Activated naive CD4-positive, alpha-beta T cell treated with anti-CD3 and anti-CD28 coated beads, Interleukin-2, amount 10 ng/mL, durations not matched to agents 7 days and 5 days (primary cell): ENCODE data around the gene LRRK1.

Experiments used
- CTCF ChIA-PET: fragments of 350-600 bp; sonication (Branson Sonifier 250); formaldehyde crosslinking; loops from one replicate; lab custom pipeline; 2021; ENCODE audit warnings: antibody characterized with exemption; lab: Charles Lee
- DNase-seq: peaks from one replicate; pipeline ENCODE4 v3.0.0-alpha.2; 2020
- H3K27ac Mint-ChIP-seq: one replicate; pipeline ENCODE4 v1.8.0; 2021; ENCODE audit warnings: mild to moderate bottlenecking, moderate library complexity, mixed read lengths
- H3K27me3 Mint-ChIP-seq: one replicate; pipeline ENCODE4 v1.8.0; 2021; ENCODE audit warnings: mild to moderate bottlenecking, mixed read lengths
- H3K36me3 Mint-ChIP-seq: one replicate; pipeline ENCODE4 v1.8.0; 2021; ENCODE audit warnings: mixed read lengths
- H3K4me1 Mint-ChIP-seq: one replicate; pipeline ENCODE4 v1.8.0; 2021; ENCODE audit warnings: mixed read lengths
- H3K4me3 Mint-ChIP-seq: one replicate; pipeline ENCODE4 v1.8.0; 2021; ENCODE audit warnings: mild to moderate bottlenecking, moderate library complexity, mixed read lengths
- H3K9me3 Mint-ChIP-seq: one replicate; pipeline ENCODE4 v1.8.0; 2021; ENCODE audit warnings: mixed read lengths

Gene LRRK1

GRCh38 chr15:100942656-100943425, 23.7 kb downstream of the LRRK1 start:
- no peak overlapping the region for H3K4me3 Mint-ChIP-seq
- H3K4me1 Mint-ChIP-seq = no peaks in the 10 kb centered on the region
- CTCF ChIA-PET = interaction anchor here (0.7 kb wide), 1 partner anchor 22 kb away, joined by 3 read pairs; no protein-coding TSS in a partner anchor
- no peak overlapping the region for H3K27ac Mint-ChIP-seq
- peaks cover 5% of the 10 kb centered on the region for H3K27me3 Mint-ChIP-seq
- no peaks in the 10 kb centered on the region for H3K9me3 Mint-ChIP-seq
- no peaks in the 10 kb centered on the region for H3K36me3 Mint-ChIP-seq
- DNase-seq = no peak

- DNase-seq = no peak
- Mint-ChIP-seq H3K4me3 (no peak overlapping the region), H3K27ac (no peak overlapping the region), H3K9me3 (no peaks in the 10 kb centered on the region), H3K27me3 (peaks cover 4% of the 10 kb centered on the region), H3K4me1 (no peaks in the 10 kb centered on the region), H3K36me3 (no peaks in the 10 kb centered on the region)
- CTCF ChIA-PET = no interaction called here
Measured at GRCh38 chr15:100944244-100944895, 25.2 kb downstream of the LRRK1 start.

GRCh38 chr15:100944986-100945385, 25.8 kb downstream of the LRRK1 start:
- CTCF ChIA-PET = no interaction called here
- Mint-ChIP-seq H3K27me3 (peaks cover 4% of the 10 kb centered on the region), H3K27ac (no peak overlapping the region), H3K9me3 (no peaks in the 10 kb centered on the region), H3K4me1 (no peaks in the 10 kb centered on the region), H3K4me3 (no peak overlapping the region), H3K36me3 (no peaks in the 10 kb centered on the region)
- DNase-seq = no peak

GRCh38 chr15:100947760-100948429, 28.7 kb downstream of the LRRK1 start:
- no peak for DNase-seq
- Mint-ChIP-seq H3K4me1 (no peaks in the 10 kb centered on the region), H3K27ac (no peak overlapping the region), H3K9me3 (no peaks in the 10 kb centered on the region), H3K36me3 (no peaks in the 10 kb centered on the region), H3K27me3 (peaks cover 4% of the 10 kb centered on the region), H3K4me3 (no peak overlapping the region)
- CTCF ChIA-PET = interaction anchor here (2.0 kb wide), 1 partner anchor 59 kb away, joined by 8 read pairs; no protein-coding TSS in a partner anchor

- Mint-ChIP-seq H3K9me3 (no peaks in the 10 kb centered on the region), H3K4me3 (no peak overlapping the region), H3K36me3 (no peaks in the 10 kb centered on the region), H3K27ac (no peak overlapping the region), H3K4me1 (no peaks in the 10 kb centered on the region), H3K27me3 (peaks cover 4% of the 10 kb centered on the region)
- no peak for DNase-seq
- CTCF ChIA-PET = no interaction called here
Measured at GRCh38 chr15:100948430-100948762, 29.2 kb downstream of the LRRK1 start.

GRCh38 chr15:100949691-100950090, 30.5 kb downstream of the LRRK1 start:
- Mint-ChIP-seq H3K27ac (no peak overlapping the region), H3K4me1 (no peaks in the 10 kb centered on the region), H3K36me3 (no peaks in the 10 kb centered on the region), H3K9me3 (no peaks in the 10 kb centered on the region), H3K27me3 (peaks cover 4% of the 10 kb centered on the region), H3K4me3 (no peak overlapping the region)
- CTCF ChIA-PET = no interaction called here
- no peak for DNase-seq

- H3K27ac Mint-ChIP-seq = no peak overlapping the region
- no peaks in the 10 kb centered on the region for H3K36me3 Mint-ChIP-seq
- peaks cover 22% of the 10 kb centered on the region for H3K27me3 Mint-ChIP-seq
- H3K9me3 Mint-ChIP-seq = no peaks in the 10 kb centered on the region
- H3K4me1 Mint-ChIP-seq = no peaks in the 10 kb centered on the region
- DNase-seq = no peak
- H3K4me3 Mint-ChIP-seq = no peak overlapping the region
- CTCF ChIA-PET = no interaction called here
Measured at GRCh38 chr15:100951965-100952364, 32.8 kb downstream of the LRRK1 start.

GRCh38 chr15:100952566-100952965, 33.4 kb downstream of the LRRK1 start:
- Mint-ChIP-seq H3K27ac (no peak overlapping the region), H3K4me1 (no peaks in the 10 kb centered on the region), H3K27me3 (peaks cover 22% of the 10 kb centered on the region), H3K36me3 (no peaks in the 10 kb centered on the region), H3K9me3 (no peaks in the 10 kb centered on the region), H3K4me3 (no peak overlapping the region)
- CTCF ChIA-PET = no interaction called here
- no peak for DNase-seq

GRCh38 chr15:100958326-100959065, 39.3 kb downstream of the LRRK1 start:
- Mint-ChIP-seq H3K27me3 (peaks cover 35% of the 10 kb centered on the region), H3K36me3 (no peaks in the 10 kb centered on the region), H3K9me3 (no peaks in the 10 kb centered on the region), H3K4me3 (no peak overlapping the region), H3K4me1 (no peaks in the 10 kb centered on the region), H3K27ac (no peak overlapping the region)
- CTCF ChIA-PET = no interaction called here
- DNase-seq = no peak

- no peaks in the 10 kb centered on the region for H3K4me1 Mint-ChIP-seq
- no peaks in the 10 kb centered on the region for H3K36me3 Mint-ChIP-seq
- H3K9me3 Mint-ChIP-seq = no peaks in the 10 kb centered on the region
- no peak overlapping the region for H3K4me3 Mint-ChIP-seq
- peaks cover 39% of the 10 kb centered on the region for H3K27me3 Mint-ChIP-seq
- CTCF ChIA-PET = interaction anchor here (0.5 kb wide), 1 partner anchor 52 kb away, joined by 3 read pairs; no protein-coding TSS in a partner anchor
- no peak overlapping the region for H3K27ac Mint-ChIP-seq
- DNase-seq = no peak
Measured at GRCh38 chr15:100959066-100960050, 40.2 kb downstream of the LRRK1 start.

GRCh38 chr15:100966997-100967396, 47.8 kb downstream of the LRRK1 start:
- Mint-ChIP-seq H3K36me3 (no peaks in the 10 kb centered on the region), H3K4me3 (no peak overlapping the region), H3K27me3 (peaks cover 34% of the 10 kb centered on the region), H3K4me1 (no peaks in the 10 kb centered on the region), H3K27ac (no peak overlapping the region), H3K9me3 (no peaks in the 10 kb centered on the region)
- DNase-seq = no peak
- CTCF ChIA-PET = no interaction called here

GRCh38 chr15:100968050-100968966, 49.2 kb downstream of the LRRK1 start:
- Mint-ChIP-seq H3K4me1 (no peaks in the 10 kb centered on the region), H3K4me3 (no peak overlapping the region), H3K9me3 (no peaks in the 10 kb centered on the region), H3K27me3 (peaks cover 47% of the 10 kb centered on the region), H3K36me3 (no peaks in the 10 kb centered on the region), H3K27ac (no peak overlapping the region)
- CTCF ChIA-PET = no interaction called here
- no peak for DNase-seq
